Keratinocyte (primary cell): ENCODE measurements around the gene DPF3. TPM values are rescaled to one million over a fixed set of nuclear protein-coding genes. Genes with fewer than 3 reads are reported as not detected.

Source experiments
- DNase-seq: peaks from one replicate; pipeline ENCODE4 v3.0.0-alpha.2; 2011; ENCODE audit warnings: low read depth, missing footprints, low spot score
- FAIRE-seq: peaks from 2 replicates; lab custom pipeline; 2011; peaks lifted over from hg19 to GRCh38; lab: Jason Lieb, UNC
- H2AFZ ChIP-seq: 2 replicates; pipeline ENCODE4 v1.6.0; 2012; ENCODE audit warnings: low read length, control low read depth, inconsistent platforms; ENCODE audit not compliant: control insufficient read depth
- H3K27ac ChIP-seq: 2 replicates; pipeline ENCODE4 v1.5.1; 2011; ENCODE audit warnings: low read length; ENCODE audit not compliant: control insufficient read depth, insufficient read depth
- H3K27me3 ChIP-seq: 3 replicates; pipeline ENCODE4 v1.6.0; 2011; ENCODE audit warnings: low read length; ENCODE audit not compliant: control insufficient read depth, insufficient read depth; ENCODE audit errors: extremely low read depth
- H3K36me3 ChIP-seq, 2 experiments: 2 replicates in 1 of 2; 3 replicates in 1 of 2; pipeline ENCODE4 v1.5.1; 2011; ENCODE audit warnings: low read length in 2 of 2, mild to moderate bottlenecking in 1 of 2; ENCODE audit not compliant: control insufficient read depth in 2 of 2, insufficient read depth in 2 of 2; ENCODE audit errors: extremely low read depth in 1 of 2
- H3K4me1 ChIP-seq: 3 replicates; pipeline ENCODE4 v1.5.1; 2011; ENCODE audit warnings: low read length; ENCODE audit not compliant: control insufficient read depth, insufficient read depth; ENCODE audit errors: extremely low read depth
- H3K4me2 ChIP-seq: 3 replicates; pipeline ENCODE4 v1.6.0; 2011; ENCODE audit warnings: low read depth, low read length; ENCODE audit not compliant: control insufficient read depth, insufficient read depth; ENCODE audit errors: extremely low read depth
- H3K4me3 ChIP-seq, 3 experiments: fragments of 200-600 bp in 1 of 3; sonication (generic) in 1 of 3; 2 replicates in 2 of 3; 3 replicates in 1 of 3; pipeline ENCODE4 v1.5.1; 2011 to 2016; ENCODE audit warnings: low read length in 3 of 3, mild to moderate bottlenecking in 3 of 3, control low read depth in 2 of 3, inconsistent platforms in 1 of 3, low read depth in 1 of 3, mixed read lengths in 1 of 3, mixed run types in 1 of 3, moderate library complexity in 1 of 3; ENCODE audit not compliant: control insufficient read depth in 2 of 3, insufficient read depth in 2 of 3; ENCODE audit errors: extremely low read depth in 1 of 3
- H3K79me2 ChIP-seq: 2 replicates; pipeline ENCODE4 v1.6.0; 2012; ENCODE audit warnings: low read length; ENCODE audit not compliant: control insufficient read depth, insufficient read depth
- H3K9ac ChIP-seq: 3 replicates; pipeline ENCODE4 v1.6.0; 2011; ENCODE audit warnings: low read length; ENCODE audit not compliant: control insufficient read depth, insufficient read depth; ENCODE audit errors: extremely low read depth
- H3K9me1 ChIP-seq: 3 replicates; pipeline ENCODE4 v1.6.0; 2011; ENCODE audit warnings: low read length; ENCODE audit not compliant: control insufficient read depth, insufficient read depth; ENCODE audit errors: extremely low read depth
- H3K9me3 ChIP-seq: 2 replicates; pipeline ENCODE4 v1.5.1; 2012; ENCODE audit warnings: low read depth, low read length; ENCODE audit not compliant: control insufficient read depth
- H4K20me1 ChIP-seq: 3 replicates; pipeline ENCODE4 v1.6.0; 2011; ENCODE audit warnings: low read length; ENCODE audit not compliant: control insufficient read depth, insufficient read depth; ENCODE audit errors: extremely low read depth
- EZH2 ChIP-seq: IDR thresholded peaks from one replicate; pipeline ENCODE4 v1.6.1; 2012; ENCODE audit warnings: inconsistent platforms, mild to moderate bottlenecking, low read length, moderate library complexity
- dilution Hi-C: fragments of 300-500 bp; cut with MboI; formaldehyde crosslinking; loops from one replicate; pipeline ENCODE4 v1.7.0; 2020; ENCODE audit warnings: low sequenced_read_pairs; ENCODE audit not compliant: extremely low pct_ligation_motif_present
- polyA plus RNA-seq, 5 experiments: library from polyadenylated mRNA; depleted of rRNA in 3 of 5; stranded (reverse) in 3 of 5; stranded (forward) in 1 of 5; unstranded in 1 of 5; fragments of >200 nt; gene quantifications; 1 replicate in 1 of 5; 2 replicates in 3 of 5; 3 replicates in 1 of 5; pipeline versions ENCODE4 v1.2.1 to v1.2.3, GENCODE V29; 2011 to 2012; ENCODE audit warnings: missing spikeins in 2 of 5, low read depth in 1 of 5, low replicate concordance in 1 of 5
- TF ChIP-seq, protein P1 (sequence below), 3 experiments: IDR thresholded peaks in 1 of 3; conservative IDR thresholded peaks in 1 of 3; optimal IDR thresholded peaks in 1 of 3; 2 replicates in 2 of 3; 3 replicates in 1 of 3; pipeline versions ENCODE3 to v1.5.1; 2011; ENCODE audit warnings: low read length in 3 of 3, mild to moderate bottlenecking in 3 of 3, moderate library complexity in 2 of 3, control low read depth in 1 of 3, inconsistent platforms in 1 of 3; ENCODE audit not compliant: insufficient read depth in 2 of 3; ENCODE audit errors: extremely low read depth in 1 of 3

DPF3 gene
- polyA plus RNA-seq, 1 donor (not counting 4 experiments of a cell fraction or from before 2014, with no cell fraction given): 1.1 TPM

DNA sequence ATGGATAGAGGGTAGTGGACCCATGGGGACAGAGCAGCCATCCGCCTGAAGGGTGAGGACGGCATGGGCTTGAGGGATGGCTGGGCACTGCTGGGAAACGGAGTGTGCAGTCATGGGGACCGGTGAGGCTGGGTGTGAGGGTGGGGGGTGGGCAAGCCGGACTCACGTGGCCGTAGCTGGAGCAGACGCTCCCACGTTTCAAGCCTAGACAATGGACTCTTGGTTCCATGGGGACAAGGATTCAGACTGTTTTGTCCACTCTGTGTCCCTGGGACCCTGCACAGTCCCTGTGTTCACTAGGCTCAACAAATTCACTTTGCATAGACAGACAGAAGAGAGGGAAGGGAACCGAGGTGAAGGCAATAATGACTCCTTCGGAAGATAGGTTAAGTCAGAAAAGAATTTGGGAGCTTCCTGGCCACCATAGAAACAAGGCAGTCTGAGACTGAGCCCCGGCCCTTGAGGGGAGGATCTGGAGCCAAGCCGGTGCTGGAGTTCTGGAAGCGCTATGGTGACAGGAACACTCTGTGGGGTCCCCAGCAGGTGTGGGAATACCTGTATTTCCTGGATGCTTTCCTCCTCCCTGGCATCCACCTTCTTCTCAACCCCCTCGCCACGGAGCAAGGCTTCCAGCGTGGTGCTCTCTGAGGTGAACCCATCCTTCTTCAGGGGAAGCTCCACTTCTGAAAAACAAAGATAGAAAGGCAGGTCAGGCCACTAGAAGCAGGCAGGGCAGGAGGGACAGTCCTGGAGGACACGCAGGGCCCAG lies 162.5 kb downstream of the DPF3 start:
- H3K27me3 ChIP-seq: peaks cover 12% of the 10 kb centered on the region
- H3K36me3 ChIP-seq: no peaks in the 10 kb centered on the region

DNA sequence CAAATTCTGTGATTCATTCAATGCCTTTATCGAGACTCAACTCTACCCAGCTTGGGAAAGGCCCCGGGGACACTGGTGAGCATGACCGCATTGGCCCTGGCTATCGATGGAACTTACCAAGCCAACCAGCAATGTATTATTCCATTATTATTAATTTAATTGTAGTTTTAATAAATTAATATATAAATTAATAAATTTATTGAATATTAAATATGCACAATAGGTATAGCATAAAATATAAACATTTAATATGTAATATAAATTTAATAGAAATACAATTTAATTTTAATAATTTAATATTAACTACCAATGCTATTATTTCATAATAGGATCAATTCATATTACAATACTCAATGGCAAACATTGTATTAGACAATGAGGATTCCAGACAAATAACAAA lies 163.4 kb downstream of the DPF3 start:
- no peaks in the 10 kb centered on the region for H3K79me2 ChIP-seq
- peaks cover 12% of the 10 kb centered on the region for H3K27me3 ChIP-seq
- no peaks in the 10 kb centered on the region for H3K4me1 ChIP-seq
- FAIRE-seq: no peak
- dilution Hi-C loops: no loop called here
- H4K20me1 ChIP-seq: no peaks in the 10 kb centered on the region
- no peak overlapping the region for H3K27ac ChIP-seq
- DNase-seq: no peak
- H3K4me2 ChIP-seq: no peak overlapping the region
- no peak overlapping the region for H3K4me3 ChIP-seq
- H3K9me3 ChIP-seq: no peaks in the 10 kb centered on the region
- no peak overlapping the region for H2AFZ ChIP-seq
- TF ChIP-seq, protein P1, sequence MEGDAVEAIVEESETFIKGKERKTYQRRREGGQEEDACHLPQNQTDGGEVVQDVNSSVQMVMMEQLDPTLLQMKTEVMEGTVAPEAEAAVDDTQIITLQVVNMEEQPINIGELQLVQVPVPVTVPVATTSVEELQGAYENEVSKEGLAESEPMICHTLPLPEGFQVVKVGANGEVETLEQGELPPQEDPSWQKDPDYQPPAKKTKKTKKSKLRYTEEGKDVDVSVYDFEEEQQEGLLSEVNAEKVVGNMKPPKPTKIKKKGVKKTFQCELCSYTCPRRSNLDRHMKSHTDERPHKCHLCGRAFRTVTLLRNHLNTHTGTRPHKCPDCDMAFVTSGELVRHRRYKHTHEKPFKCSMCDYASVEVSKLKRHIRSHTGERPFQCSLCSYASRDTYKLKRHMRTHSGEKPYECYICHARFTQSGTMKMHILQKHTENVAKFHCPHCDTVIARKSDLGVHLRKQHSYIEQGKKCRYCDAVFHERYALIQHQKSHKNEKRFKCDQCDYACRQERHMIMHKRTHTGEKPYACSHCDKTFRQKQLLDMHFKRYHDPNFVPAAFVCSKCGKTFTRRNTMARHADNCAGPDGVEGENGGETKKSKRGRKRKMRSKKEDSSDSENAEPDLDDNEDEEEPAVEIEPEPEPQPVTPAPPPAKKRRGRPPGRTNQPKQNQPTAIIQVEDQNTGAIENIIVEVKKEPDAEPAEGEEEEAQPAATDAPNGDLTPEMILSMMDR (optimal IDR thresholded peaks at IDR 0.05 in 1 of 3, IDR thresholded peaks at IDR 0.05 in 1 of 3, conservative IDR thresholded peaks at IDR 0.05 in 1 of 3; ENCODE audit: extremely low read depth in 1 of 3, insufficient read depth in 2 of 3, low read length in 3 of 3): no peak
- no peak for TF ChIP-seq EZH2
- H3K36me3 ChIP-seq: no peaks in the 10 kb centered on the region
- no peaks in the 10 kb centered on the region for H3K9me1 ChIP-seq
- no peak overlapping the region for H3K9ac ChIP-seq

More for the DNA sequence above, 162.5 kb downstream of the DPF3 start:
- no peak overlapping the region for H2AFZ ChIP-seq
- H3K79me2 ChIP-seq: no peaks in the 10 kb centered on the region
- FAIRE-seq (no peak), DNase-seq (no peak)
- dilution Hi-C loops: no loop called here
- TF ChIP-seq EZH2: no peak
- TF ChIP-seq, protein P1 (optimal IDR thresholded peaks at IDR 0.05 in 1 of 3, IDR thresholded peaks at IDR 0.05 in 1 of 3, conservative IDR thresholded peaks at IDR 0.05 in 1 of 3; ENCODE audit: extremely low read depth in 1 of 3, insufficient read depth in 2 of 3, low read length in 3 of 3): no peak
- H3K9ac ChIP-seq: no peak overlapping the region
- no peaks in the 10 kb centered on the region for H3K9me1 ChIP-seq
- H3K4me2 ChIP-seq: no peak overlapping the region
- no peak overlapping the region for H3K27ac ChIP-seq
- H3K9me3 ChIP-seq: no peaks in the 10 kb centered on the region
- H3K4me3 ChIP-seq: no peak overlapping the region
- H4K20me1 ChIP-seq: no peaks in the 10 kb centered on the region
- no peaks in the 10 kb centered on the region for H3K4me1 ChIP-seq
